GM11168 (cell line): Measurements from ENCODE around the gene OR51B5.
"Not testable (repeated sequence)": the region's sequence is repeated elsewhere in the genome, so short reads cannot be mapped to it uniquely, and the experiment has no call there.

Experiments
- in situ Hi-C: fragments of 300-500 bp; cut with MboI; formaldehyde crosslinking; loops from one replicate; pipeline ENCODE4 v1.12.0; 2022; ENCODE audit warnings: low sequenced_read_pairs; ENCODE audit not compliant: unreplicated experiment

Gene OR51B5

GRCh38 chr11:5343474-5344335 lies at the start of gene OR51B5:
TSS of gene OR51B5 (minus strand) at chr11:5343524. CDS start at chr11:5343524, 0 bp downstream.
- in situ Hi-C loops: no loop called here

DNA sequence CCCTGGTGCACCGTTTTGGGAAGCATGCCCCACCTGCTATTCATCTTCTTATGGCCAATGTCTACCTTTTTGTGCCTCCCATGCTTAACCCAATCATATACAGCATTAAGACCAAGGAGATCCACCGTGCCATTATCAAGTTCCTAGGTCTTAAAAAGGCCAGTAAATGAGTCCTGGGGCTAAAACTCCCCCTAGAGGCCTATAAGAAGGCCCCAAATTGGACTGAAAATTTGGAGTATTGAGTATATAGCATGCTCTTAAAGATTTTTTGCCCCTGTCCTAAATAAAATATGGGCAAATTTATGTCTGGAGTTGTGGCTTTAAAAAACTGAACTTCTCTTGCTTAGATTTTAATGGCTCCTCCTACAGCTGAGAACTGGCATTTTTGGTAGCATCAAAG lies 46.9 kb upstream of the OR51B5 start:
- in situ Hi-C loops: no loop called here

GRCh38 chr11:5384335-5384734 lies 41.0 kb upstream of the OR51B5 start:
- in situ Hi-C loops: no loop called here

GRCh38 chr11:5383576-5383975 lies 40.3 kb upstream of the OR51B5 start, which contains the start of gene OR51M1:
TSS of gene OR51M1 (plus strand) at chr11:5383812. CDS start at chr11:5389399, 5,587 bp downstream.
- in situ Hi-C loops: no loop called here

- in situ Hi-C loops: no loop called here
These were observed 37.5 kb upstream of the OR51B5 start for GRCh38 chr11:5380740-5381342.

DNA sequence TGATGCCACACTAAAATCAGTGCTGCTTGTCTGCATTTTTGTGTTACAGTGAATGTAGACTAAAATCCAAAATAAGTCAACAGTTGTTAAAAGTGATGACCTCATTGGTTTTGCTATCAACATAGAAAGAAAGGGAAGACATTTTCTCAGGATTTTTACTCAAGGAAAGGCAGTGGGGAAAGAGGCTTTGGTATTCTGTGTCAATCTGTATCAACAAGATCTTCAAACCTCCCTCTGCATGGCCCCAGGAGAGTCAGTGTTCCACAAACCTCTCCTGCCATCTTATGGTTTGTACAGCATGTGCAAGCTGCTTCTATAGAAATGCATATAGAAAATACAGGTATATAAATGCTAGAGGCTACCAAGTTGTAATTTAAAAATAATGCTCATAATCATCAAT lies 26.5 kb upstream of the OR51B5 start:
- in situ Hi-C loops: no loop called here

DNA sequence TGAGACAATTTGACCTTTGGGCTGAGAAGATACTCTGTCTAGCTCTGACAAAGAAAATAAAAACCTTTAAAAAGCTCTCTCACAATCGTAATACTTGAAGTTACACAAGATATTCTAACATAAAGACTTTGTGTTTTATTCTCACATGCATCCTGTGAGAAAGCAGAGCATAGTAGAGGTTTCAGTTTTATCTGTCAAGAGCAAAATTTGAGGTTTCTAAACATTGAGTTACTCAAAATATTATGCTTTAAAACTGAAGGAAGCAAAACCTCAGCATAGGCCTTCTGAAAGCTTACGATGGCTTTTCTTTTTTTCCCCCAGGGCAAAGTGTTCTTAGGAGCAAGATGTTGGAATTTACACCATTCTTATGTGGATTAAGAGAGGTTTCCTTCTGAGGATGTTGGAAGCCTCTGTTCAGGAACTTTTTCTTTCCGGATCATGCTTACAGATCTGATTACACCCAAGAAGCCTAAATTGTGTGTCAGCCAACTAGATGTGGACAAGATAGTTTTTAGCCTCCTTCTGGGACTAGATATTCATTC lies 25.2 kb upstream of the OR51B5 start:
- in situ Hi-C loops: no loop called here

DNA sequence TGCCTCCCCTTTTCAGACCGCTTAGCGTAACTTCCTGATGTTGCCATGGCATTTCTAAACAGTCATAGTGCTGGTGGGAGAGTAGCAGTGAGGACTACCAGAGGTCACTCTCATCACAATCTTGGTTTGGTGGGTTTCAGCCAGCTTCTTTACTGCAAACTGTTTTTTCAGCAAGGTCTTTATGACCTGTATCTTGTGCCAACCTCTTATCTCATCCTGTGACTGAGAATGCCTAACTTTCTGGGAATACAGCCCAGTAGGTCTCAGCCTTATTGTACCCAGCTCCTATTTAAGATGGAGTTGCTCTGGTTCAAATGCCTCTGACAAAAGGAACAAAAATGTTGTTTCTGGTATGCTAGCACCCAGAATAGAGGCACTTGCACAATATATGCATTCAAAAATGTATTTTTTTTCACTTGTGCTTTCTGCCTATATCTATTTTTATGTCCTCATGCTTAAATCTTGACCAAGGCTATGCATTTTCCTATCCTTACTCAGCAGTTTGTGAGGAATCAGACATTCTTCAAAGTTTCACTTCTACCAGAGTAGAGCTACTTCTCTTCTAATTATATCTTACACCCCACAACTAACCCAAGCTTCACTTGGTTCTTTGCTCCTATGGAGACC lies 24.2 kb upstream of the OR51B5 start:
- in situ Hi-C loops: no loop called here

- in situ Hi-C loops: no loop called here
These were observed 23.5 kb upstream of the OR51B5 start for GRCh38 chr11:5366856-5367255.

DNA sequence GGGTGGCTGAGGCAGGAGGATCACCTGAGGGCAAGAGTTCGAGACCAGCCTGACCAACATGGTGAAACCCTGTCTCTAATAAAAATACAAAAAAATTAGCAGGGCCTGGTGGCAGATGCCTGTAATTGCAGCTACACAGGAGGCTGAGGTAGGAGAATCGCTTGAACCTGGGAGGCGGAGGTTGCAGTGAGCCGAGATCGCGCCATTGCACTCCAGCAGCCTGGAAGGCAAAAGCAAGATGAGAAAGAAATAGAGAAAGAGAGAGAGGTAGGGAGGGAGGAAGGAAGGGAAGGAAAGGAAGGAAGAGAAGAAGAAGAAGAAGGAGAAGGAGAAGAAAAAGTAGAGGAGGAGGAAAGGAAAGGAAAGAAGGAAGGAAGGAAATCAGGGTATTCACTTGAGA lies 23.0 kb upstream of the OR51B5 start:
- in situ Hi-C loops: not testable (repeated sequence)

DNA sequence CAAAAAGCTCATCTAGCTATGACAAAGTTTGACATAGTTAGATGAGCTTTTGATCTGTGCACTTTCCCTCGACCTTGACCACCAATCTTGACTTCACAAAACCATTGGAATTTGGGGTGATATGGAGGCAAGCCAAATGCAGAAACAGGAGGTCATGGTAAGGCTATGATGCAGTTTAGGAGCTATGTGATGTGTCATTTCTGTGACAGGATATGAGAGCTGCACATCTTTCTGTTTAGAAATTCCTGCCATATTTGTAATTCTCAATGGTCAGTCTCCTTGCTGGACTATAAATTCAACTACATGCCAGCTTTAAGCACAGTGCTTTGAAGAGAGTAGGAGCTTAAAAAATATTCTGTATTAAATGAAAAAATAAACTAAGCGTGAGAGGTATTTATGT lies 20.9 kb upstream of the OR51B5 start:
- in situ Hi-C loops: no loop called here

GRCh38 chr11:5363679-5364078 lies 20.4 kb upstream of the OR51B5 start:
- in situ Hi-C loops: no loop called here

- in situ Hi-C loops: no loop called here
These were observed 18.8 kb upstream of the OR51B5 start for GRCh38 chr11:5362017-5362625.

DNA sequence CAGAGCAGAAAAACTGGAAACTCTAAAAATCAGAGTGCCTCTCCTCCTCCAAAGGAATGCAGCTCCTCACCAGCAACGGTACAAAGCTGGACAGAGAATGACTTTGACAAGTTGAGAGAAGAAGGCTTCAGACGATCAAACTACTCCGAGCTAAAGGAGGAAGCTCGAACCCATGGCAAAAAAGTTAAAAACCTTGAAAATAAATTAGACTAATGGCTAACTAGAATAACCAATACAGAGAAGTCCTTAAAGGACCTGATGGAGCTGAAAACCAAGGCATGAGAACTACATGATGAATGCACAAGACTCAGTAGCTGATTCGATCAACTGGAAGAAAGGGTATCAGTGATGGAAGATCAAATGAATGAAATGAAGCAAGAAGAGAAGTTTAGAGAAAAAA lies 12.7 kb upstream of the OR51B5 start:
- in situ Hi-C loops: not testable (repeated sequence)

DNA sequence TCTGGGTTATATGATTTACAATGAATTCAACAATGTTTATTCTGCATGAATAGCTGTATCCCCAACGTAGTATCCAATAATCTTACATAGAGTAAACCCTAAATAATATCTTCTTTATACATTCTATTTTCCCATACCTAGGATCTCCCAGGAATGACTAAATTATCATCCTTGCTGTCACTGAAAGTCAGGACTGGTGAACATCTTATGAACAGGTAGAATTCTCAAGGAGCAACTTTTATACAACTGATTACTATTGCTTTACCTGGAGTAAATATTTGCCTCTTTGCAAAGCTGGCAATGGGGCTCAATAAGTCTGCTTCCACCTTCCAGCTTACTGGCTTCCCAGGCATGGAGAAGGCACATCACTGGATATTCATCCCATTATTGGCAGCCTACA lies 7.9 kb upstream of the OR51B5 start, which contains the start of gene OR51B6:
Gene OR51B6 (plus strand): TSS at position 301 of the 400 bp plus-strand sequence. CDS start 0 bp downstream, at position 301.
- in situ Hi-C loops: no loop called here

DNA sequence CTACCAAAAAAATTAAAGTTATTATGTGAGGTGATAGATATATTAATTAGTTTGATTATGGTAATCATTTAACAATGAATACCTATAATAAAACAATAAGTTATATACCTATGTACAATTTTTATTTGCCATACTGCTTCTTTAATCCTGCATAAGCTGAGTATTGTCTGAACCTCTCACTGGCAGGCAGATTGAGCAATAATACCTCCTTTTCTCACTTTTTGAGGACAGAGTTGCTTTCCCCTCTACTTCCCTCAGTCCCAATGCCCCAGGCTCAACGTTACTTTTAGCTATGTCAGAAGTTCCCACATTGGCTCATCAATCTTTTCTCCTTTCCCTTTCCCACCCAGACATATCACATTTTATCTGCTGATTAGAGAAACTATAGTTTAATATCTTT lies 6.2 kb upstream of the OR51B5 start:
- in situ Hi-C loops: no loop called here

GRCh38 chr11:5348551-5349194 lies 5.3 kb upstream of the OR51B5 start:
- in situ Hi-C loops: no loop called here

DNA sequence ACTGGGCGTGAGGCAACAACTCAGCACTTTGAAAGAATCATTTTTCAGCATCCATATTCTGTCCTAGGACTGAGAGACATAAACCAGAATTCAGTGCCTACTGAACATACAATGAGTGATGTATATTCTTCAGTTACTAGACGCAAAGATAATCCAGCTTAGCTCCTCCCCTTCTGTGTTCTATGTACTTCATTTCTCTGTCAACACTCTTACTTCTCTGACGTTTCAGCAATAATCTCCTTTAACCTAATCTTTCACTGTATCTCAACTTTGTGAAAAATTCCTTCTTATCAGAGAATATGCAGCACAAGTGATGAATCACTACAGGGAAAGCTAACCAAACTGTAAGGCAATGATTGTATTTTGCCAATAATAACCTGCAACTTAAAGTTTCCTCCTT lies 2.5 kb upstream of the OR51B5 start:
- in situ Hi-C loops: no loop called here

DNA sequence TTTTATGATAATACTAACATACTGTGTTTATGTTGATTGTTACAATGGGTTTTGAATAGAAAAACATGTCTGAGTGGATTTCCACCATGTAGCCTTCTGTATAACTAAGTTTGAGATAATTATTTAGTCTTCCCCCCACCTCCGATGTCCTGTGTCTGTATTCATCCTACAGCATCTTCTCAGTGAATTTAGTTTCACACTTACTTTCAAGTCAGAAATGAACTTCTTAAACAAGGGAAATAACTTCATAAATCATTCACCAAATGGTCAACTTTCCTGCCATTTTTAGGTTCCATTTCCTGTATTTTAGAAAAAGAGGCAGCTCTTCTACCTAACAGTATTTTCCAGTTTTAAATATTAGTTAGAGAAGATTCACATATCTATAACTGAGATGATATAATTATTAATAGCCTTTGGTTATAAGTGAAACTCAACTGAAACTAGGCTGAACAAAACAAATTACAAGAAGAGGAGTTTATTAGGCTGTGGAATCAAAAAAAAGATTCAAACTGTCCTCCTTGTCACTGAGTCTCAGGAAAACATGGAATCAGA lies 3.5 kb downstream of the OR51B5 start:
- in situ Hi-C loops: no loop called here

- in situ Hi-C loops: not testable (repeated sequence)
These were observed 6.1 kb downstream of the OR51B5 start for GRCh38 chr11:5337253-5337652.
